IMR-90 (cell line): Measurements from ENCODE around the gene HHIP. TPM values are rescaled to one million over a fixed set of nuclear protein-coding genes. Genes with fewer than 3 reads are reported as not detected.

ENCODE experiments used
- ATAC-seq: fragments of 200-7000 bp; cut with Tn5 transposase; 2 replicates; pipeline ENCODE4 v1.9.1; 2020; ENCODE audit warnings: low read depth, mild to moderate bottlenecking, moderate library complexity
- BruUV-seq: library from RNA; stranded (reverse); fragments of 400-500 nt; replicated peaks from 2 replicates; lab custom pipeline; 2021; lab: Mats Ljungman, UMichigan
- CTCF ChIA-PET: fragments of 300-600 bp; formaldehyde crosslinking; extraction: SDS; loops from one replicate; lab custom pipeline; 2021; ENCODE audit warnings: antibody characterized with exemption; lab: Yijun Ruan, JAX
- POLR2A ChIA-PET: fragments of 300-600 bp; sonication (Branson Sonifier 250); formaldehyde crosslinking; loops from one replicate; lab custom pipeline; 2022; ENCODE audit warnings: antibody characterized with exemption; ENCODE audit not compliant: unreplicated experiment; lab: Charles Lee
- DNase-seq: peaks from one replicate; pipeline ENCODE4 v3.0.0; 2013
- H2AFZ ChIP-seq: replicated peaks from 2 replicates; pipeline ENCODE3; 2013; ENCODE audit warnings: low read length, mild to moderate bottlenecking; ENCODE audit not compliant: poor library complexity
- H2AK5ac ChIP-seq: 2 replicates; pipeline ENCODE4 v1.6.1; 2013; ENCODE audit warnings: low read depth, low read length, inconsistent platforms
- H2AK9ac ChIP-seq: replicated peaks from 2 replicates; pipeline ENCODE3; 2013; ENCODE audit warnings: mild to moderate bottlenecking, low read depth, low read length, moderate library complexity; ENCODE audit not compliant: poor library complexity
- H2BK120ac ChIP-seq: 2 replicates; pipeline ENCODE4 v1.6.1; 2013; ENCODE audit warnings: low read depth, low read length, inconsistent platforms
- H2BK15ac ChIP-seq: 3 replicates; pipeline ENCODE4 v1.6.1; 2013; ENCODE audit warnings: low read depth, low read length, inconsistent platforms
- H2BK20ac ChIP-seq: 2 replicates; pipeline ENCODE4 v1.6.1; 2013; ENCODE audit warnings: low read depth, mild to moderate bottlenecking, inconsistent platforms, low read length, moderate library complexity
- H2BK5ac ChIP-seq: 2 replicates; pipeline ENCODE4 v1.6.1; 2013; ENCODE audit warnings: mild to moderate bottlenecking, low read depth, low read length, inconsistent platforms; ENCODE audit not compliant: poor library complexity, severe bottlenecking
- H3K14ac ChIP-seq: replicated peaks from 2 replicates; pipeline ENCODE4 v1.6.1; 2013; ENCODE audit warnings: low read depth, low read length, inconsistent platforms
- H3K18ac ChIP-seq: 2 replicates; pipeline ENCODE4 v1.6.1; 2013; ENCODE audit warnings: low read depth, low read length, control low read depth
- H3K23ac ChIP-seq: 2 replicates; pipeline ENCODE4 v1.6.1; 2013; ENCODE audit warnings: low read depth, low read length, inconsistent platforms
- H3K27ac ChIP-seq: 2 replicates; pipeline ENCODE4 v1.5.1; 2013; ENCODE audit warnings: mild to moderate bottlenecking, control low read depth, low read length; ENCODE audit not compliant: insufficient read depth
- H3K27me3 ChIP-seq: 2 replicates; pipeline ENCODE4 v1.6.1; 2013; ENCODE audit warnings: low read length; ENCODE audit not compliant: control insufficient read depth, insufficient read depth
- H3K36me3 ChIP-seq: 2 replicates; pipeline ENCODE4 v1.6.1; 2013; ENCODE audit warnings: low read length, mixed read lengths; ENCODE audit not compliant: control insufficient read depth, insufficient read depth
- H3K4ac ChIP-seq: 2 replicates; pipeline ENCODE4 v1.6.1; 2013; ENCODE audit warnings: low read depth, low read length, inconsistent platforms
- H3K4me1 ChIP-seq: 2 replicates; pipeline ENCODE4 v1.6.1; 2013; ENCODE audit warnings: low read length, mixed read lengths; ENCODE audit not compliant: control insufficient read depth, insufficient read depth
- H3K4me2 ChIP-seq: 2 replicates; pipeline ENCODE4 v1.6.1; 2013; ENCODE audit warnings: low read depth, mild to moderate bottlenecking, control low read depth, low read length, moderate library complexity
- H3K4me3 ChIP-seq: 2 replicates; pipeline ENCODE4 v1.5.1; 2013; ENCODE audit warnings: low read depth, mild to moderate bottlenecking, control low read depth, low read length, moderate library complexity; ENCODE audit not compliant: insufficient read depth
- H3K56ac ChIP-seq: 2 replicates; pipeline ENCODE4 v1.6.1; 2013; ENCODE audit warnings: low read length, inconsistent platforms; ENCODE audit not compliant: insufficient read depth; ENCODE audit errors: extremely low read depth
- H3K79me1 ChIP-seq, 2 experiments: 2 replicates each; pipeline ENCODE4 v1.6.1; 2013; ENCODE audit warnings: low read length in 2 of 2, inconsistent platforms in 1 of 2, low read depth in 1 of 2
- H3K9ac ChIP-seq: 2 replicates; pipeline ENCODE4 v1.6.1; 2013; ENCODE audit warnings: low read depth, low read length, control low read depth
- H3K9me1 ChIP-seq: 2 replicates; pipeline ENCODE4 v1.6.1; 2013; ENCODE audit warnings: low read length, inconsistent platforms; ENCODE audit not compliant: insufficient read depth
- H3K9me3 ChIP-seq: 2 replicates; pipeline ENCODE4 v1.6.1; 2013; ENCODE audit warnings: low read length; ENCODE audit not compliant: control insufficient read depth, insufficient read depth
- H4K20me1 ChIP-seq: 2 replicates; pipeline ENCODE4 v1.6.1; 2013; ENCODE audit warnings: low read length, inconsistent platforms; ENCODE audit not compliant: insufficient read depth
- H4K5ac ChIP-seq: 2 replicates; pipeline ENCODE4 v1.6.1; 2013; ENCODE audit warnings: mild to moderate bottlenecking, low read depth, low read length, control low read depth
- H4K8ac ChIP-seq, 2 experiments: 2 replicates each; pipeline ENCODE4 v1.6.1; 2013; ENCODE audit warnings: low read depth in 2 of 2, low read length in 2 of 2, control low read depth in 1 of 2, inconsistent platforms in 1 of 2
- H4K91ac ChIP-seq: 2 replicates; pipeline ENCODE4 v1.6.1; 2013; ENCODE audit warnings: low read depth, low read length, inconsistent platforms; ENCODE audit not compliant: insufficient read depth
- CEBPB ChIP-seq: IDR thresholded peaks from 2 replicates; pipeline ENCODE4 v1.6.1; 2012; ENCODE audit warnings: low read depth, low read length, improper control_type of control experiment
- CTCF ChIP-seq: conservative IDR thresholded peaks from 2 replicates; pipeline ENCODE4 v1.5.1; 2012; ENCODE audit warnings: mild to moderate bottlenecking, low read depth, low read length, improper control_type of control experiment
- FOS ChIP-seq: fragments of 150-350 bp; IDR thresholded peaks from 2 replicates; pipeline ENCODE4 v1.6.1; 2016; ENCODE audit warnings: low read depth, low read length
- RCOR1 ChIP-seq: IDR thresholded peaks from 2 replicates; pipeline ENCODE4 v1.6.1; 2012; ENCODE audit warnings: mild to moderate bottlenecking, low read length, improper control_type of control experiment; ENCODE audit not compliant: insufficient replicate concordance
- WGBS, 2 experiments: methylation state at CpG; one replicate each; pipeline versions ENCODE4 v1.1.5 to v1.1.7; 2013; ENCODE audit warnings: missing lambda C conversion rate in 2 of 2; ENCODE audit not compliant: insufficient read length in 1 of 2; ENCODE audit errors: extremely low coverage in 2 of 2; 5-methylcytosine and 5-hydroxymethylcytosine counted together
- dilution Hi-C: fragments of 300-500 bp; cut with HindIII; formaldehyde crosslinking; loops from one replicate; pipeline ENCODE4 v1.14.3; 2018; ENCODE audit warnings: low sequenced_read_pairs; ENCODE audit not compliant: unreplicated experiment
- in situ Hi-C: fragments of 300-500 bp; cut with MboI; formaldehyde crosslinking; loops from 3 replicates; pipeline ENCODE4 v1.14.3; 2019; ENCODE audit warnings: low sequenced_read_pairs, inconsistent platforms, mixed read lengths
- intact Hi-C: fragments of 100-400 bp; cut with micrococcal nuclease; formaldehyde crosslinking; loops from 2 replicates; pipeline ENCODE4 v1.10.0; 2022
- polyA plus RNA-seq, 3 experiments: library from polyadenylated mRNA; depleted of rRNA; stranded (reverse); fragments of >200 nt; gene quantifications; 2 replicates each; pipeline ENCODE4 v1.2.3, GENCODE V29; 2012; ENCODE audit warnings: low replicate concordance in 1 of 3
- total RNA-seq: library from RNA; depleted of rRNA; stranded (reverse); fragments of >200 nt; gene quantifications from 2 replicates; pipeline ENCODE4 v1.2.3, GENCODE V29; 2012

HHIP gene
- total and polyA plus RNA-seq, 2 of the 4 experiments (the other 2 are of a cell fraction), result 6.6 to 9.6 TPM

- WGBS, 2 experiments, result no CpG with 5 or more reads among the region's 2 CpGs
- 0 out of 2 replicates have a peak overlapping the region, but pooled peaks have one; percentile 7 for H3K4ac ChIP-seq
- no TSS peak for BruUV-seq
- H3K4me1 ChIP-seq, result peaks cover 13% of the 10 kb centered on the region
- 0 out of 2 replicates have a peak, but pooled peaks have one; percentile 30 for TF ChIP-seq FOS
- no peak for TF ChIP-seq CEBPB
- no peak for TF ChIP-seq CTCF
- no peak for TF ChIP-seq RCOR1
- H4K20me1 ChIP-seq, result no peaks in the 10 kb centered on the region
- no peak overlapping the region for H3K9ac ChIP-seq
- peak overlapping the region; percentile 67 for H2AFZ ChIP-seq
- H3K56ac ChIP-seq, result no peak overlapping the region
- ChIA-PET CTCF (no interaction called here), POLR2A (no interaction called here)
- H4K8ac ChIP-seq, result no peak overlapping the region; a peak in 1 of 4 replicates
- dilution Hi-C loops, result no loop called here
- no peak overlapping the region for H4K5ac ChIP-seq
- H3K18ac ChIP-seq, result no peak overlapping the region
- H2BK120ac ChIP-seq, result peak overlapping the region; percentile 36; the same call in 1 of the 2 replicates
- H3K9me3 ChIP-seq, result no peaks in the 10 kb centered on the region
- H3K14ac ChIP-seq, result no peak overlapping the region
- 0 out of 2 replicates have a peak overlapping the region, but pooled peaks have one; percentile 11 for H2BK20ac ChIP-seq
- intact Hi-C loops, result no loop called here
- peak overlapping the region; percentile 14 for H2AK9ac ChIP-seq
- H3K9me1 ChIP-seq, result no peaks in the 10 kb centered on the region
- DNase-seq (peak; percentile 89), ATAC-seq (peak; percentile 31)
- H3K79me1 ChIP-seq, result no peaks in the 10 kb centered on the region
- H2BK15ac ChIP-seq, result 0 out of 3 replicates have a peak overlapping the region, but pooled peaks have one; percentile 4
- H3K23ac ChIP-seq, result no peak overlapping the region
- H2AK5ac ChIP-seq, result 0 out of 2 replicates have a peak overlapping the region, but pooled peaks have one; percentile 3
- peak overlapping the region; percentile 48; the same call in 1 of the 2 replicates for H3K4me2 ChIP-seq
- H3K36me3 ChIP-seq, result no peaks in the 10 kb centered on the region
- no peak overlapping the region for H4K91ac ChIP-seq
- in situ Hi-C loops, result no loop called here
- no peak overlapping the region for H3K27ac ChIP-seq
- no peaks in the 10 kb centered on the region for H3K27me3 ChIP-seq
- no peak overlapping the region for H2BK5ac ChIP-seq
- no peak overlapping the region for H3K4me3 ChIP-seq
Measured at GRCh38 chr4:144709159-144709558, 63.2 kb downstream of the HHIP start.
